Endothelial cell of umbilical vein (primary cell): ENCODE results near the gene ABCB7.

ENCODE experiments used
- JUN ChIP-seq: IDR thresholded peaks from 2 replicates; pipeline ENCODE4 v1.6.1; 2011; ENCODE audit warnings: borderline replicate concordance, low read depth; ENCODE audit not compliant: insufficient read length, insufficient read depth
- POLR2A ChIP-seq: IDR thresholded peaks from 2 replicates; pipeline ENCODE4 v1.6.1; 2012; ENCODE audit warnings: low read depth, mild to moderate bottlenecking, control low read depth, low read length
- TF ChIP-seq, protein P1 (sequence below): IDR thresholded peaks from 2 replicates; pipeline ENCODE4 v1.6.1; 2011; ENCODE audit not compliant: insufficient read depth, insufficient read length
- TF ChIP-seq, protein P2 (sequence below), 2 donors: IDR thresholded peaks; 1 replicate in 1 of 2; 2 replicates in 1 of 2; pipeline ENCODE4 v1.5.1; 2011; ENCODE audit warnings: low read length in 2 of 2, mild to moderate bottlenecking in 2 of 2, moderate library complexity in 2 of 2, control low read depth in 1 of 2, inconsistent platforms in 1 of 2, low read depth in 1 of 2; ENCODE audit not compliant: insufficient read depth in 1 of 2; ENCODE audit errors: extremely low read depth in 1 of 2

DNA sequence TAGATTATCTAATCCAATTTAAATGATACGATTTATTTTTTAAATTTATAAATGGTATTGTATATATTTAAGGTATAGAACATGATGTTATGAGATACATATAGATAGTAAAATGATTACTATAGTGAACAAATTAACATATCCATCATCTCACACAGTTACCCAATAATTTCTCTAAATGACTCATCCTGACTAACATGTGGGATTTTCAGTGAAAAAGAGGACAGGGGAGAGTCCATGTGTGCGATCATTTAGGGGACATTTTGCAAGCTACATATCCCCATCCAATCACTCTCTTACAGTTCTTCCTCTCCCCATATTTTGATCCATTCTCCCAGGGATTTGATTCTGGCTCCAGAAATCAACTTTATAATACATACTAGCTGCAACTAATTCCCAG, 88.2 kb downstream of the ABCB7 start:
- TF ChIP-seq, protein P1, sequence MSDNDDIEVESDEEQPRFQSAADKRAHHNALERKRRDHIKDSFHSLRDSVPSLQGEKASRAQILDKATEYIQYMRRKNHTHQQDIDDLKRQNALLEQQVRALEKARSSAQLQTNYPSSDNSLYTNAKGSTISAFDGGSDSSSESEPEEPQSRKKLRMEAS, result no peak
- TF ChIP-seq JUN (no peak), POLR2A (no peak)
- TF ChIP-seq, protein P2, sequence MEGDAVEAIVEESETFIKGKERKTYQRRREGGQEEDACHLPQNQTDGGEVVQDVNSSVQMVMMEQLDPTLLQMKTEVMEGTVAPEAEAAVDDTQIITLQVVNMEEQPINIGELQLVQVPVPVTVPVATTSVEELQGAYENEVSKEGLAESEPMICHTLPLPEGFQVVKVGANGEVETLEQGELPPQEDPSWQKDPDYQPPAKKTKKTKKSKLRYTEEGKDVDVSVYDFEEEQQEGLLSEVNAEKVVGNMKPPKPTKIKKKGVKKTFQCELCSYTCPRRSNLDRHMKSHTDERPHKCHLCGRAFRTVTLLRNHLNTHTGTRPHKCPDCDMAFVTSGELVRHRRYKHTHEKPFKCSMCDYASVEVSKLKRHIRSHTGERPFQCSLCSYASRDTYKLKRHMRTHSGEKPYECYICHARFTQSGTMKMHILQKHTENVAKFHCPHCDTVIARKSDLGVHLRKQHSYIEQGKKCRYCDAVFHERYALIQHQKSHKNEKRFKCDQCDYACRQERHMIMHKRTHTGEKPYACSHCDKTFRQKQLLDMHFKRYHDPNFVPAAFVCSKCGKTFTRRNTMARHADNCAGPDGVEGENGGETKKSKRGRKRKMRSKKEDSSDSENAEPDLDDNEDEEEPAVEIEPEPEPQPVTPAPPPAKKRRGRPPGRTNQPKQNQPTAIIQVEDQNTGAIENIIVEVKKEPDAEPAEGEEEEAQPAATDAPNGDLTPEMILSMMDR (IDR thresholded peaks at IDR 0.05; ENCODE audit: extremely low read depth in 1 of 2, insufficient read depth in 1 of 2, low read depth in 1 of 2, low read length in 2 of 2), result no peak
